Measurements from ENCODE around the gene SLAMF7.
A peak's percentile ranks its signal among the peaks of the same experiment; 100 is the strongest.

Gene SLAMF7

GRCh38 chr1:160745551-160745950 lies 6.5 kb downstream of the SLAMF7 start:
- no peak for DNase-seq (ENCODE audit: low read depth in 2 of 2)

DNA sequence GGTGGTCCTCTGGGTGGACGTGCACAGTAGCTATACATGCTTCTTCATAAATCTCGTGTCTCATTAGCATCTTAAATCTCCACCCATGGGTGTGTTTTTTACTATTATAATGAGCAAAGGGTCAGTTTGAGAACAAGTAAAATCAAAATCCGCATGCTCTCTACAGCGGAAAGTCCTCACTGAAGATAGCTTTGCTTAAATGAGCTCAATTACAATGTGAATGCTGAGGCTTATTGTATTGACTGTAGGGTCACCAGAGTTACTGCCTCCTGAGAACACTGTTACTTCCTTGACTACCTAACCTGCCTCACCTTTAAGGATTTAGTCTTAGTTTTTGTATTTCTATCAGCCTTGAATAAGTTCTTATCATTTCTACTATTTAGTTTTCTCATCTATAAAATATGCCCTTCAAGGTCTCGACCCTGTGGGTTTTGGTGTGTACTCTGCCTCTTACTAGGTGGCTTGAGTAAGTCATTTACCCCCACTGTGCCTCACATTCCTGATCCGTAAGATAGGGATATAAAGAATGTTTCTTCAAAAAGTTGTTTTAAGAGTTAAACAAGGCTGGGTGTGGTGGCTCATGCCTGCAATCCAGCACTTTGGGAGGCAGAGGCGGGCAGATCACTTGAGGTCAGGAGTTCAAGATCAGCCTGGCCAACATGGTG lies 7.9 kb downstream of the SLAMF7 start:
- no peak for DNase-seq (ENCODE audit: low read depth in 2 of 2)

DNA sequence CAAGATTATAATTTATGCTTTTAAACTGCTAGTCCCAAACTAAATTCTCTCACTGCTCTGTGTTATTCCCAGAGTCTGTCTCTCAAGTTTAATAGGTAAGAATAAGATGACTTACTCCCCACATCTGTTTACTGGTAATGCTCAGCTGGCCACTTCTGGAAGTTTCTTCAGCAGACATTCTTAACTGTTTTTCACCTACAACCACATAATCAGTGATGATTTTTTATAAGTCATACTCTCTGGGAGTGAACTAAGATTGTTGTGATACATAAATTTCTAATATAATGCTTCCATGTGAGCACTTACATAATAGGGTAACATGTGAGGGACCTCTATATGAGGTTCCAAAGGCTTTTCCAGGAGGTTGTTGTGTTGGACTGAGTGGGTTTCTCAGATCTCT lies 8.7 kb downstream of the SLAMF7 start:
- DNase-seq (ENCODE audit: low read depth in 2 of 2) = no peak

- DNase-seq (ENCODE audit: low read depth in 2 of 2) = no peak
These were observed 9.3 kb downstream of the SLAMF7 start for GRCh38 chr1:160748181-160748877.

GRCh38 chr1:160748878-160749269 lies 9.8 kb downstream of the SLAMF7 start:
- no peak for DNase-seq (ENCODE audit: low read depth in 2 of 2)

- DNase-seq (ENCODE audit: low read depth in 2 of 2) = no peak
These were observed 11.6 kb downstream of the SLAMF7 start for GRCh38 chr1:160750608-160751007.

- DNase-seq (ENCODE audit: low read depth in 2 of 2) = no peak
These were observed 13.4 kb downstream of the SLAMF7 start for GRCh38 chr1:160752406-160752805.

GRCh38 chr1:160752924-160753323 lies 13.9 kb downstream of the SLAMF7 start:
- no peak for DNase-seq (ENCODE audit: low read depth in 2 of 2)

- DNase-seq (ENCODE audit: low read depth in 2 of 2) = no peak
These were observed 14.5 kb downstream of the SLAMF7 start for GRCh38 chr1:160753594-160753993.

DNA sequence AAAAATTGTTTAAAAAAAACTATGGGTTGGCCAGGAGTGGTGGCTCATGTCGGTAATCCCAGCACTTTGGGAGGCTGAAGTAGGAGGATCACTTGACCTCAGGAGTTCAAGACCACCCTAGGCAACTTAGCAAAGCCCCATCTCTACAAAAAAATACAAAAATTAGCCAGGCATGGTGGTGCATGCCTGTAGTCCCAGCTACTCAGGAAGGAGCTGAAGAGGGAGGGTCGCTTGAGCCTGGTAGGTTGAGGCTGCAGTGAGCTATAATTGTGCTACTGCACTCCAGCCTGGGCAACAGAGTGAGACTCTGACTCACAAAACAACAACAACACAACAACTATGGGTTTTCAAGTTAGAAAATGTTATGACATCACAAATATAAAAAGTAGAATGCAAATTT lies 16.4 kb downstream of the SLAMF7 start:
- DNase-seq (ENCODE audit: low read depth in 2 of 2) = no peak

- peak; percentile 35 to 42 for DNase-seq (ENCODE audit: low read depth in 2 of 2)
These were observed 17.1 kb downstream of the SLAMF7 start for GRCh38 chr1:160755911-160756848.

GRCh38 chr1:160756849-160757201 lies 17.8 kb downstream of the SLAMF7 start:
- DNase-seq (ENCODE audit: low read depth in 2 of 2) = no peak

DNA sequence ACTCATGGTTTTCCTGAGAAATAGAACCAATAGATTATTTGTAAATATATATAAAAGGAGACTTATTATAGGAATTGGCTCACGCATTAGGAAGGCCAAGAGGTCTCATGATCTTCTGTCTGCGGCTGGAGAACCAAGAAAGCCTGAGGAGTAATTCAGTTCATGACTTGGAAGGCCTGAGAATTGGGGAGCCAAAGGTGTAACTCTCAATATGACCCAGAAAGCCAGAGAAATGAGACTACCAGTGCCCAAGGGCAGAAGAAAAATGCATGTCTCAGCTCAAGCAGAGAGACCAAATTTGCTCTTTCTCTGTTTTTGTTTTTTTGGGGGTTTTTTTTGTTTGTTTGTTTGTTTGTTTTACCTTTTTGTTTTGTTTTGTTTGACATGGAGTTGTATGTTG lies 19.5 kb downstream of the SLAMF7 start:
- DNase-seq (ENCODE audit: low read depth in 2 of 2) = no peak

DNA sequence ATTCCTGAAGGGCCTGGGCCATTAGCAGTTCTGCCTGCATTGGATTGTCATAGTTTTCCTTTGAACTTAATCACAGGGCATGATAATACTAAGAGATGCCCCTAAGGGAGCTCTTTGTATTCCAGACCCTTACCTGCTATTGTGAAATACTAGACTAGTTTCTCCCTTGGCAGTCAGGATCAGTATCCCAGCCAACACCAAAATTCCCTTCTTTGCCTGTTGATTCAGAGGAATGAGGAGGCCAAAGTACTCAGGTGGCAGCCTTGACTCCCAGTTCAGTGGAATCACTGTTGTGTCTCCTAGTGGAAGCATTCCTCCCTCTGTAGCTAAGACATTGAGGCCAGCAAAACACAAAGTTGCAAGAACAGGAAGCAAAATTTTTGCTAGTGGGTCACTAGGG lies 20.7 kb downstream of the SLAMF7 start:
- no peak for DNase-seq (ENCODE audit: low read depth in 2 of 2)

GRCh38 chr1:160761046-160761445 lies 22.0 kb downstream of the SLAMF7 start:
- no peak for DNase-seq (ENCODE audit: low read depth in 2 of 2)

DNA sequence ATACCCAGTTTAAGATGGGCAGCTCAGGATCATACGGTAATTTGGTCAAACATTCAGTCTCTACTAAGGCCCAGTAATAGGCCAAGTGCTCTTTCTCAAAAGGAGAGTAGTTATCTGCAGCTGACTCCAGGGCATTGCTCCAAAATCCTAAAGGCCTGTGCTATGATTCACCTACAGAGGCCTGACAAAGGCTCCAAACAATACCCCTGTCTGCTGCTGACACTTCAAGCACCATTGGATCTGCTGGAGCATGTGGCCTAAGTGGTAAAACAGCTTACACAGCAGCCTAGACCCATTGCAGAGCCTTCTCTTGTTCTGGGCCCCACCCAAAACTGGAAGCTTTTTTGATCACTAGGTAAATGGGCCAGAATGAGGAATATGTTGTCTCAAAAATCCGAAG lies 22.8 kb downstream of the SLAMF7 start:
- no peak for DNase-seq (ENCODE audit: low read depth in 2 of 2)

DNA sequence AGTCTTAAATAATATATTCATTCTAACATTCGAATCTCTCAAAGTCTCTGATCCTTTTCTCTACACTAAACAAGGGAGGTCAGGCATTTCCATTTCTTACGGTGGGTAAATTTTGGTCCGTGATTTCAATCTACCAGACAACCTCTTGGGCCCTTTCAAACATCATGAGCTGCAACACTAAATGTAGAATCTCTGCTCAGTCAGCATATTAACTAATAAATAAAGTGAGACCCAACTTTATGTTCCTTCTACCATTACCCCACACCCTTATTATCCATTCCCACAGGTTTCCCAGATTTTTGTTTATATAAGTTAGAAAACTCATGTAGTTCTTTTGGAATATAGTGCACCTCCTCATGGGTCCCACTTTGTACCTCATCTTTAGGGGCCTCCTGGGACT lies 24.9 kb downstream of the SLAMF7 start:
- DNase-seq (ENCODE audit: low read depth in 2 of 2) = no peak

- DNase-seq (ENCODE audit: low read depth in 2 of 2) = peak in 1 of 2 donors; percentile 23
These were observed 28.6 kb downstream of the SLAMF7 start for GRCh38 chr1:160767395-160768294.

GRCh38 chr1:160768295-160768657 lies 29.2 kb downstream of the SLAMF7 start:
- peak; percentile 74 to 82 for DNase-seq (ENCODE audit: low read depth in 2 of 2)

- no peak for DNase-seq (ENCODE audit: low read depth in 2 of 2)
These were observed 33.3 kb downstream of the SLAMF7 start for GRCh38 chr1:160772331-160772730.

DNA sequence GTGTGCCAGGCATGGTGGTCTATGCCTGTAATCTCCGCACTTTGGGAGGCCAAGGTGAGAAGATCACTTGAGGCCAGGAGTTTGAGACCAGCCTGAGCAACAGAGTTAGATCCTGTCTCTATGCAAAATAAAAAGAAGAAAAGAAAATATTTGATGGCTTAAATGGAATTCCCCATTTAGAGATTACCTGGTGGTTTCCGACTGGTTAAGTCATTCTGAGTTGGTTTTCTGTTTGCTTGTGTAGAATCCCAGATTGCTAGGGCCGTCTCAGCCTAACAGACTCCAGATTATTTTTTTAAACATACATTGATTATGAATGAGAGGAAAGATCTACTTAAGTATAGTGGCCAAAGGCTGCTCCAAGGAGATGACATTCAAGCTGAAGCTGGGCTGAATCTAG lies 34.0 kb downstream of the SLAMF7 start:
- no peak for DNase-seq (ENCODE audit: low read depth in 2 of 2)
